K562 (cell line): ENCODE data around the gene STX19. TPM values are rescaled to one million over a fixed set of nuclear protein-coding genes. Genes with fewer than 3 reads are reported as not detected.

Experiments used
- CCNT2 ChIP-seq: IDR thresholded peaks from 2 replicates; pipeline ENCODE4 v1.6.1; 2011; ENCODE audit warnings: borderline replicate concordance, low read depth, mild to moderate bottlenecking, moderate library complexity, mixed read lengths, low read length; ENCODE audit not compliant: insufficient read length; ENCODE audit errors: extremely low read depth
- CEBPB ChIP-seq: fragments of 450-650 bp; IDR thresholded peaks from 2 replicates; pipeline ENCODE4 v1.6.1; 2016; ENCODE audit warnings: missing genetic modification characterization, missing compliant biosample characterization
- DACH1 ChIP-seq: fragments of 450-650 bp; IDR thresholded peaks from 2 replicates; pipeline ENCODE4 v1.6.1; 2018; ENCODE audit not compliant: partially characterized antibody
- GABPA ChIP-seq: fragments of 200-800 bp; sonication (Bioruptor generic); conservative IDR thresholded peaks from 2 replicates; pipeline ENCODE4 v1.6.1; 2016; ENCODE audit warnings: low read depth, missing genetic modification characterization, missing compliant biosample characterization
- PCBP1 ChIP-seq: fragments of 200-400 bp; formaldehyde crosslinking; IDR thresholded peaks from 2 replicates; pipeline ENCODE4 v1.6.1; 2018; ENCODE audit warnings: mild to moderate bottlenecking, low read depth, low read length; ENCODE audit not compliant: poor library complexity, severe bottlenecking
- RBM15 ChIP-seq: fragments of 200-400 bp; formaldehyde crosslinking; IDR thresholded peaks from 2 replicates; pipeline ENCODE4 v1.6.1; 2018; ENCODE audit warnings: mild to moderate bottlenecking, low read length, moderate library complexity; ENCODE audit not compliant: insufficient read depth
- SETDB1 ChIP-seq: IDR thresholded peaks from one replicate; pipeline ENCODE4 v1.6.1; 2012; ENCODE audit warnings: low read length, control low read depth, inconsistent platforms
- SMAD4 ChIP-seq: fragments of 250-450 bp; sonication (Bioruptor Pico); conservative IDR thresholded peaks from 2 replicates; pipeline ENCODE4 v1.8.0; 2021; ENCODE audit warnings: inconsistent platforms, mild to moderate bottlenecking, moderate library complexity
- TAF1 ChIP-seq: IDR thresholded peaks from 2 replicates; pipeline ENCODE4 v1.6.1; 2011; ENCODE audit warnings: mild to moderate bottlenecking, low read length, moderate library complexity; ENCODE audit not compliant: insufficient read depth, control insufficient read depth, severe bottlenecking; ENCODE audit errors: extremely low read depth
- TAF15 ChIP-seq: fragments of 200-400 bp; formaldehyde crosslinking; IDR thresholded peaks from 2 replicates; pipeline ENCODE4 v1.6.1; 2017; ENCODE audit warnings: mild to moderate bottlenecking, low read depth, low read length, moderate library complexity
- TGIF2 ChIP-seq: sonication (generic); formaldehyde crosslinking; IDR thresholded peaks from 2 replicates; pipeline ENCODE4 v1.8.1; 2022; ENCODE audit warnings: mild to moderate bottlenecking, missing genetic modification reagents, moderate library complexity
- YY1 ChIP-seq, 3 experiments: IDR thresholded peaks; 2 replicates each; pipeline ENCODE4 v1.6.1; 2011; ENCODE audit warnings: low read length in 2 of 3, mild to moderate bottlenecking in 2 of 3, moderate library complexity in 2 of 3, borderline replicate concordance in 1 of 3, control low read depth in 1 of 3, low read depth in 1 of 3; ENCODE audit not compliant: insufficient read depth in 3 of 3, insufficient replicate concordance in 2 of 3, control insufficient read depth in 1 of 3, insufficient read length in 1 of 3; ENCODE audit errors: extremely low read depth in 1 of 3
- ZNF384 ChIP-seq: IDR thresholded peaks from 2 replicates; pipeline ENCODE4 v1.6.1; 2012; ENCODE audit warnings: low read depth, low read length, improper control_type of control experiment
- ZSCAN29 ChIP-seq: fragments of 450-650 bp; IDR thresholded peaks from 2 replicates; pipeline ENCODE4 v1.6.1; 2017
- polyA plus RNA-seq, 8 experiments: library from polyadenylated mRNA; depleted of rRNA in 4 of 8; stranded (reverse) in 5 of 8; unstranded in 3 of 8; fragments of >200 nt; fragmentation: Nextera tagmentation in 2 of 8; fragmentation: Illumina TruSeq in 1 of 8; extraction: Ambion mirVana in 2 of 8; extraction: Trizol in 1 of 8; gene quantifications; 2 replicates each; pipeline versions ENCODE4 v1.2.1 to v1.2.3, GENCODE V29; 2011 to 2014; ENCODE audit warnings: inconsistent platforms in 1 of 8, missing spikeins in 1 of 8
- total RNA-seq, 7 experiments: library from RNA; depleted of rRNA in 6 of 7; stranded (reverse); fragments of >200 nt in 6 of 7; fragmentation: Illumina TruSeq in 2 of 7; extraction: Trizol in 2 of 7; gene quantifications; 2 replicates each; pipeline versions ENCODE4 v1.2.1 to v1.2.3, GENCODE V29; 2011 to 2021; ENCODE audit warnings: low replicate concordance in 1 of 7
- TF ChIP-seq, protein P1 (sequence below): IDR thresholded peaks from 2 replicates; pipeline ENCODE4 v1.6.1; 2014; ENCODE audit warnings: antibody characterized with exemption
- TF ChIP-seq, protein P2 (sequence below): sonication (generic); formaldehyde crosslinking; IDR thresholded peaks from 2 replicates; pipeline ENCODE4 v1.9.0; 2022; ENCODE audit warnings: mild to moderate bottlenecking, missing genetic modification reagents
- TF ChIP-seq, protein P3 (sequence below): IDR thresholded peaks from 2 replicates; pipeline ENCODE4 v1.6.1; 2016; ENCODE audit warnings: missing genetic modification characterization, missing compliant biosample characterization
- TF ChIP-seq, protein P4 (sequence below): fragments of 250-450 bp; sonication (Bioruptor Pico); IDR thresholded peaks from 2 replicates; pipeline ENCODE4 v1.8.0; 2021; ENCODE audit warnings: moderate library complexity, mild to moderate bottlenecking, inconsistent platforms
- TF ChIP-seq, protein P5 (sequence below): fragments of 150-350 bp; conservative IDR thresholded peaks from 2 replicates; pipeline ENCODE4 v1.6.1; 2014; ENCODE audit warnings: low read length

Gene STX19
- total and polyA plus RNA-seq, 9 of the 15 experiments (the other 6 are each of a cell fraction or from before 2014, with no cell fraction given) = 0.04 TPM; not detected in 8

DNA sequence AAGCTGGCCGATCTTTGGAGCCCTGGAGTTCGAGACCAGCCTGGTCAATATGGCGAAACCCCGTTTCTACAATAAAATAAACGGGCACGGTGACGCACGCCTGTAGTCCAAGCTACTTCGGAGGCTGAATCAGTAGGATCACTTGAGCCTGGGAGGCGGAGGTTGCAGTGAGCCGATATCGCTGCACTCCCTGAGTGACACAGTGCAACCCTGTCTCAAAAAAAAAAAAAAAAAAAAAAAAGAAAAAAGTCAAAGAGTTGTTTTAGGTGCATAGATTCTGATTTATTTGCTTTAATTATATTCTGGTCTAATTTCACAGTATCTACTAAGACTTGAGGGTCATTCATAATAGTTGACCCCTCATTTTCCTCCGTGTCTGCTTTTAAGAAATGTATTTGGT lies 46.7 kb downstream of the STX19 start (continued):
- TF ChIP-seq, protein P1, sequence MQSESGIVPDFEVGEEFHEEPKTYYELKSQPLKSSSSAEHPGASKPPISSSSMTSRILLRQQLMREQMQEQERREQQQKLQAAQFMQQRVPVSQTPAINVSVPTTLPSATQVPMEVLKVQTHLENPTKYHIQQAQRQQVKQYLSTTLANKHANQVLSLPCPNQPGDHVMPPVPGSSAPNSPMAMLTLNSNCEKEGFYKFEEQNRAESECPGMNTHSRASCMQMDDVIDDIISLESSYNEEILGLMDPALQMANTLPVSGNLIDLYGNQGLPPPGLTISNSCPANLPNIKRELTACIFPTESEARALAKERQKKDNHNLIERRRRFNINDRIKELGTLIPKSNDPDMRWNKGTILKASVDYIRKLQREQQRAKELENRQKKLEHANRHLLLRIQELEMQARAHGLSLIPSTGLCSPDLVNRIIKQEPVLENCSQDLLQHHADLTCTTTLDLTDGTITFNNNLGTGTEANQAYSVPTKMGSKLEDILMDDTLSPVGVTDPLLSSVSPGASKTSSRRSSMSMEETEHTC = no peak
- TF ChIP-seq CCNT2 (no peak), YY1 (IDR thresholded peaks at IDR 0.05; ENCODE audit: borderline replicate concordance in 1 of 3, control insufficient read depth in 1 of 3, extremely low read depth in 1 of 3, insufficient read depth in 3 of 3, insufficient read length in 1 of 3, insufficient replicate concordance in 2 of 3, low read depth in 1 of 3, low read length in 2 of 3) (peak in 1 of 3 experiments; percentile 74), GABPA (tag) (no peak), DACH1 (no peak), CEBPB (tag) (peak; percentile 36; the same call in 1 of the 2 replicates), ZNF384 (peak; percentile 86), SETDB1 (no peak), TGIF2 (CRISPR knock-in tag) (no peak), TAF1 (peak; percentile 57), SMAD4 (CRISPR knock-in tag) (no peak), RBM15 (no peak), TAF15 (no peak), ZSCAN29 (no peak), PCBP1 (no peak)
- TF ChIP-seq, protein P2, sequence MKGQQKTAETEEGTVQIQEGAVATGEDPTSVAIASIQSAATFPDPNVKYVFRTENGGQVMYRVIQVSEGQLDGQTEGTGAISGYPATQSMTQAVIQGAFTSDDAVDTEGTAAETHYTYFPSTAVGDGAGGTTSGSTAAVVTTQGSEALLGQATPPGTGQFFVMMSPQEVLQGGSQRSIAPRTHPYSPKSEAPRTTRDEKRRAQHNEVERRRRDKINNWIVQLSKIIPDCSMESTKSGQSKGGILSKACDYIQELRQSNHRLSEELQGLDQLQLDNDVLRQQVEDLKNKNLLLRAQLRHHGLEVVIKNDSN (CRISPR knock-in tag) = no peak
- TF ChIP-seq, protein P3, sequence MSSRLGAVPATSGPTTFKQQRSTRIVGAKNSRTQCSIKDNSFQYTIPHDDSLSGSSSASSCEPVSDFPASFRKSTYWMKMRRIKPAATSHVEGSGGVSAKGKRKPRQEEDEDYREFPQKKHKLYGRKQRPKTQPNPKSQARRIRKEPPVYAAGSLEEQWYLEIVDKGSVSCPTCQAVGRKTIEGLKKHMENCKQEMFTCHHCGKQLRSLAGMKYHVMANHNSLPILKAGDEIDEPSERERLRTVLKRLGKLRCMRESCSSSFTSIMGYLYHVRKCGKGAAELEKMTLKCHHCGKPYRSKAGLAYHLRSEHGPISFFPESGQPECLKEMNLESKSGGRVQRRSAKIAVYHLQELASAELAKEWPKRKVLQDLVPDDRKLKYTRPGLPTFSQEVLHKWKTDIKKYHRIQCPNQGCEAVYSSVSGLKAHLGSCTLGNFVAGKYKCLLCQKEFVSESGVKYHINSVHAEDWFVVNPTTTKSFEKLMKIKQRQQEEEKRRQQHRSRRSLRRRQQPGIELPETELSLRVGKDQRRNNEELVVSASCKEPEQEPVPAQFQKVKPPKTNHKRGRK (tag) = no peak
- TF ChIP-seq, protein P4, sequence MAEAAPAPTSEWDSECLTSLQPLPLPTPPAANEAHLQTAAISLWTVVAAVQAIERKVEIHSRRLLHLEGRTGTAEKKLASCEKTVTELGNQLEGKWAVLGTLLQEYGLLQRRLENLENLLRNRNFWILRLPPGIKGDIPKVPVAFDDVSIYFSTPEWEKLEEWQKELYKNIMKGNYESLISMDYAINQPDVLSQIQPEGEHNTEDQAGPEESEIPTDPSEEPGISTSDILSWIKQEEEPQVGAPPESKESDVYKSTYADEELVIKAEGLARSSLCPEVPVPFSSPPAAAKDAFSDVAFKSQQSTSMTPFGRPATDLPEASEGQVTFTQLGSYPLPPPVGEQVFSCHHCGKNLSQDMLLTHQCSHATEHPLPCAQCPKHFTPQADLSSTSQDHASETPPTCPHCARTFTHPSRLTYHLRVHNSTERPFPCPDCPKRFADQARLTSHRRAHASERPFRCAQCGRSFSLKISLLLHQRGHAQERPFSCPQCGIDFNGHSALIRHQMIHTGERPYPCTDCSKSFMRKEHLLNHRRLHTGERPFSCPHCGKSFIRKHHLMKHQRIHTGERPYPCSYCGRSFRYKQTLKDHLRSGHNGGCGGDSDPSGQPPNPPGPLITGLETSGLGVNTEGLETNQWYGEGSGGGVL (CRISPR knock-in tag) = no peak
- TF ChIP-seq, protein P5, sequence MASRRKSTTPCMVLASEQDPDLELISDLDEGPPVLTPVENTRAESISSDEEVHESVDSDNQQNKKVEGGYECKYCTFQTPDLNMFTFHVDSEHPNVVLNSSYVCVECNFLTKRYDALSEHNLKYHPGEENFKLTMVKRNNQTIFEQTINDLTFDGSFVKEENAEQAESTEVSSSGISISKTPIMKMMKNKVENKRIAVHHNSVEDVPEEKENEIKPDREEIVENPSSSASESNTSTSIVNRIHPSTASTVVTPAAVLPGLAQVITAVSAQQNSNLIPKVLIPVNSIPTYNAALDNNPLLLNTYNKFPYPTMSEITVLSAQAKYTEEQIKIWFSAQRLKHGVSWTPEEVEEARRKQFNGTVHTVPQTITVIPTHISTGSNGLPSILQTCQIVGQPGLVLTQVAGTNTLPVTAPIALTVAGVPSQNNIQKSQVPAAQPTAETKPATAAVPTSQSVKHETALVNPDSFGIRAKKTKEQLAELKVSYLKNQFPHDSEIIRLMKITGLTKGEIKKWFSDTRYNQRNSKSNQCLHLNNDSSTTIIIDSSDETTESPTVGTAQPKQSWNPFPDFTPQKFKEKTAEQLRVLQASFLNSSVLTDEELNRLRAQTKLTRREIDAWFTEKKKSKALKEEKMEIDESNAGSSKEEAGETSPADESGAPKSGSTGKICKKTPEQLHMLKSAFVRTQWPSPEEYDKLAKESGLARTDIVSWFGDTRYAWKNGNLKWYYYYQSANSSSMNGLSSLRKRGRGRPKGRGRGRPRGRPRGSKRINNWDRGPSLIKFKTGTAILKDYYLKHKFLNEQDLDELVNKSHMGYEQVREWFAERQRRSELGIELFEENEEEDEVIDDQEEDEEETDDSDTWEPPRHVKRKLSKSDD = no peak
